ENCODE measurements around the gene MILR1.
A peak's percentile ranks its signal among the peaks of the same experiment; 100 is the strongest.

The MILR1 gene

DNA sequence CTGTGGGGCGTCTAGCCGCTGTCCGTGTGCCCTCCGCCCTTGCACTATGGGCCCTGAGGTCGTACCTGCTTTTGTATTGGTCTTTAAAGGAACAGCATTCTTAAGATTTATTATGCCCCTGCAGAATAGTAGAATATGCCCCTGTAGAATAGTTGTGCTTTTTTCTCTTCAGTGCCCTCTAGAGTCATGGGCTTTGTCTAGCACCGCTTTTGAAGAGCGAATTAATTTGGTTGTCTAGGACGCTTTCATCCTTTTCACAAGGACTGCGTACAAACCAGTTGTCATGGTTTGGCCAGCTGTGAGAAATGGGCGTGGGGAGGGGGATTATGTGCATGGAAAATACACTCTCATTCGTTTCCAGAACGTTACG lies 58.5 kb downstream of the MILR1 start:
- peak; percentile 41 for DNase-seq (ENCODE audit: low read depth)
- TF ChIP-seq, protein P1, sequence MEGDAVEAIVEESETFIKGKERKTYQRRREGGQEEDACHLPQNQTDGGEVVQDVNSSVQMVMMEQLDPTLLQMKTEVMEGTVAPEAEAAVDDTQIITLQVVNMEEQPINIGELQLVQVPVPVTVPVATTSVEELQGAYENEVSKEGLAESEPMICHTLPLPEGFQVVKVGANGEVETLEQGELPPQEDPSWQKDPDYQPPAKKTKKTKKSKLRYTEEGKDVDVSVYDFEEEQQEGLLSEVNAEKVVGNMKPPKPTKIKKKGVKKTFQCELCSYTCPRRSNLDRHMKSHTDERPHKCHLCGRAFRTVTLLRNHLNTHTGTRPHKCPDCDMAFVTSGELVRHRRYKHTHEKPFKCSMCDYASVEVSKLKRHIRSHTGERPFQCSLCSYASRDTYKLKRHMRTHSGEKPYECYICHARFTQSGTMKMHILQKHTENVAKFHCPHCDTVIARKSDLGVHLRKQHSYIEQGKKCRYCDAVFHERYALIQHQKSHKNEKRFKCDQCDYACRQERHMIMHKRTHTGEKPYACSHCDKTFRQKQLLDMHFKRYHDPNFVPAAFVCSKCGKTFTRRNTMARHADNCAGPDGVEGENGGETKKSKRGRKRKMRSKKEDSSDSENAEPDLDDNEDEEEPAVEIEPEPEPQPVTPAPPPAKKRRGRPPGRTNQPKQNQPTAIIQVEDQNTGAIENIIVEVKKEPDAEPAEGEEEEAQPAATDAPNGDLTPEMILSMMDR (IDR thresholded peaks at IDR 0.05; ENCODE audit: low read depth, low read length, missing control alignments) = peak; percentile 52
- H3K4me3 ChIP-seq (ENCODE audit: low read depth, low read length) = peak overlapping the region; percentile 74

DNA sequence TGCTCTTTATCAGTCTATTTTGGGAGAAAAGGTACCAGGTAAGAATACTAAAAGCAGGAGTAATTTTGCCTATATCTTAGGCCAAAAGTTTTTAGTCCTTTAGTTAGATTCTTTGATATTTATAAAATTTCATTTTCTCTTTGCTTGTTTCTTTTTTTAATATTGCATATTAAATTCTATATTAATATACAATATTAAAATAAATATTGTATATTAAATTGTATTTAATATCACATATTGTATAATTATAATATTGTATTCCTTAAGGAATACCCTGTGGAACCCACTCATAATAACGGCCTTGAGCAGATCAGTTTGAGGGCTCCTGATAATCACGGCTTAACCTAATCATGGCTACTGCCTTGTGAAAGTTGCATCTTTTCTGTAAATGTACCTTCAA lies 59.8 kb downstream of the MILR1 start:
- no peak overlapping the region for H3K4me3 ChIP-seq (ENCODE audit: low read depth, low read length)
- TF ChIP-seq, protein P1 (IDR thresholded peaks at IDR 0.05; ENCODE audit: low read depth, low read length, missing control alignments) = no peak
- no peak for DNase-seq (ENCODE audit: low read depth)

DNA sequence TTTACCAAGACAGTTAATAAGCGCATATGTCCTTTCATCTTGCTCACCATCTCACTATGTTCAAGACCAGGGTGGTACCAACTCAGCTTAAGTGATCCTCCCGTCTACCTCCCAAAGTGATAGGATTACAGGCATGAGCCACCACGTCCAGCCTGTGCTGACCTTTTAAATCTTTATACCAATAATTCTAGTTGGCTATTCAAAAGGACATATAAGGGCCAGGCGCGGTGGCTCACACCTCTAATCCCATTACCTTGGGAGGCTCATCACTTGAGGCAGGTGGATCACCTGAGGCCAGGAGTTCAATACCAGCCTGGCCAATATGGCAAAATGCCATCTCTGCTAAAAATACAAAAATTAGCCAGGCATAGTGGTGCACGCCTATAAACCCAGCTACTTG lies 60.3 kb downstream of the MILR1 start:
- no peak for DNase-seq (ENCODE audit: low read depth)
- TF ChIP-seq, protein P1 (IDR thresholded peaks at IDR 0.05; ENCODE audit: low read depth, low read length, missing control alignments) = no peak
- no peak overlapping the region for H3K4me3 ChIP-seq (ENCODE audit: low read depth, low read length)

DNA sequence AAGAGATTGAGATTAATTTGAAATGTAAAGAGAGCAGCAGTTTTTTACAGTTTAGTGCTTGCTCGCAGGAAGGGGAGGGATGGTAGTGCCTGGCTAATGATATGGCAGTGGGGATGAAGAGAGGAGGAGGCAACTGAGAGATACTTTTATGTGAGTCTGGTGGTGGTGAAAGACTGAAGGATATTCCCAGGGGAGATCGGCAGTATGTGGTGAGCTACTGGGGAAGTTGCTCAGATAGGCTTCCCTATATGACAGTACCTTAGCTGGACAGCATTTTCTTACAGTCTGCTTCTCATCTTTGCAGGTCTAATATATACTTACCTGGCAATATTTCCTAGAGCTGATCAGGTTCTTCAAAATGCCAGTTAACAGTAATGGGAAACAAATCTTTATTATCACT lies 66.5 kb downstream of the MILR1 start:
- no peak overlapping the region for H3K4me3 ChIP-seq (ENCODE audit: low read depth, low read length)
- DNase-seq (ENCODE audit: low read depth) = no peak
- TF ChIP-seq, protein P1 (IDR thresholded peaks at IDR 0.05; ENCODE audit: low read depth, low read length, missing control alignments) = no peak

DNA sequence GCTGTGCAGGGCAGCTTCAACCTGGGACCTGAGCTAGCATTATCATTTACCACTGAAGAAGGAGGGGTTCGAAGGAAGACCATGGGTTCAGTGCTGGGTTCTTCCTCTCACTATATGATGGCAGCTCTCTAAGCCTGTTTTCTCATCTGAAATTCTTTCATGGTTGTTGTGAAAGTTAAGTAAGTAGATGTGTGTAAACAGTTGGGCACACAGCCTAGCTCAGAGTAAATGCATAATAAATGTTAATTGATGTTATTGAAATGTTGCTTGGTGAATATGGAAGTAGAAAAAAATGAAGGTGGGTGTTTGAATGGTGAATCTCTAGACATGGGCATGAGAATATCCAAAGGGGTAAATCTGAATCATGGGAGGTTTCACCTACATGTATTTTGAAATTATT lies 66.9 kb downstream of the MILR1 start:
- TF ChIP-seq, protein P1 (IDR thresholded peaks at IDR 0.05; ENCODE audit: low read depth, low read length, missing control alignments) = no peak
- DNase-seq (ENCODE audit: low read depth) = no peak
- H3K4me3 ChIP-seq (ENCODE audit: low read depth, low read length) = no peak overlapping the region

All from GM12864 (cell line).